HEK293 (cell line): ENCODE results near the gene EXO5.

Source experiments
- CTCF ChIA-PET: fragments of 350-600 bp; formaldehyde crosslinking; extraction: SDS; loops from one replicate; lab custom pipeline; 2021; ENCODE audit warnings: antibody characterized with exemption; lab: Yijun Ruan, JAX
- POLR2A ChIA-PET: fragments of 300-600 bp; formaldehyde crosslinking; extraction: SDS; loops from one replicate; lab custom pipeline; 2020; ENCODE audit warnings: antibody characterized with exemption, inconsistent platforms; lab: Yijun Ruan, JAX
- H3K27ac ChIP-seq: fragments of 200-500 bp; sonication (Bioruptor generic); 2 replicates; pipeline ENCODE4 v1.5.1; 2014; ENCODE audit warnings: low read depth, low read length, control low read depth, inconsistent platforms; ENCODE audit errors: extremely low read depth
- H3K36me3 ChIP-seq, 2 experiments: fragments of 200-500 bp in 1 of 2; sonication (Bioruptor generic) in 1 of 2; 1 replicate in 1 of 2; 2 replicates in 1 of 2; pipeline ENCODE4 v1.5.1; 2014 to 2017; ENCODE audit warnings: inconsistent platforms in 2 of 2, low read length in 2 of 2; ENCODE audit not compliant: control insufficient read depth in 2 of 2, insufficient read depth in 1 of 2
- H3K4me1 ChIP-seq: fragments of 200-500 bp; sonication (Bioruptor generic); 2 replicates; pipeline ENCODE4 v1.5.1; 2014; ENCODE audit warnings: mild to moderate bottlenecking, low read length, inconsistent platforms; ENCODE audit not compliant: control insufficient read depth, insufficient read depth
- H3K4me3 ChIP-seq: 2 replicates; pipeline ENCODE4 v1.5.1; 2011; ENCODE audit warnings: low read depth, mild to moderate bottlenecking, control low read depth, low read length, moderate library complexity
- H3K9me3 ChIP-seq: fragments of 200-500 bp; sonication (Bioruptor generic); 2 replicates; pipeline ENCODE4 v1.5.1; 2014; ENCODE audit warnings: low read depth, low read length, inconsistent platforms; ENCODE audit not compliant: control insufficient read depth, insufficient read depth
- BCL6B ChIP-seq: fragments of 450-650 bp; formaldehyde crosslinking; IDR thresholded peaks from 2 replicates; pipeline ENCODE4 v1.5.1; 2017; ENCODE audit warnings: missing biosample characterization, missing genetic modification characterization
- IKZF3 ChIP-seq: fragments of 450-650 bp; IDR thresholded peaks from 2 replicates; pipeline ENCODE4 v1.5.0; 2018; ENCODE audit warnings: missing biosample characterization, mild to moderate bottlenecking, missing genetic modification characterization, moderate library complexity
- PRDM4 ChIP-seq: fragments of 450-650 bp; formaldehyde crosslinking; IDR thresholded peaks from 2 replicates; pipeline ENCODE4 v1.5.1; 2017; ENCODE audit warnings: missing biosample characterization, missing genetic modification characterization
- SALL2 ChIP-seq: fragments of 450-650 bp; formaldehyde crosslinking; IDR thresholded peaks from 2 replicates; pipeline ENCODE4 v1.5.0; 2017; ENCODE audit warnings: missing biosample characterization, mild to moderate bottlenecking, missing genetic modification characterization, borderline replicate concordance
- SETDB1 ChIP-seq: IDR thresholded peaks from one replicate; pipeline ENCODE4 v1.6.1; 2017; ENCODE audit warnings: mild to moderate bottlenecking, low read length, moderate library complexity, mixed read lengths; ENCODE audit not compliant: insufficient read length
- ZBTB1 ChIP-seq: fragments of 450-650 bp; formaldehyde crosslinking; IDR thresholded peaks from 2 replicates; pipeline ENCODE4 v1.5.1; 2016; ENCODE audit warnings: missing biosample characterization, missing genetic modification characterization
- ZBTB20 ChIP-seq: fragments of 450-650 bp; formaldehyde crosslinking; IDR thresholded peaks from 2 replicates; pipeline ENCODE4 v1.5.1; 2016; ENCODE audit warnings: missing biosample characterization, missing genetic modification characterization
- ZBTB48 ChIP-seq: fragments of 450-650 bp; formaldehyde crosslinking; IDR thresholded peaks from 2 replicates; pipeline ENCODE4 v1.5.1; 2016; ENCODE audit warnings: missing biosample characterization, missing genetic modification characterization
- ZNF133 ChIP-seq: fragments of 450-650 bp; formaldehyde crosslinking; IDR thresholded peaks from 2 replicates; pipeline ENCODE4 v1.5.1; 2016; ENCODE audit warnings: missing biosample characterization, missing genetic modification characterization
- ZNF266 ChIP-seq: fragments of 450-650 bp; formaldehyde crosslinking; IDR thresholded peaks from 2 replicates; pipeline ENCODE4 v1.5.1; 2016; ENCODE audit warnings: missing biosample characterization, missing genetic modification characterization, low read depth
- ZNF510 ChIP-seq: fragments of 450-650 bp; formaldehyde crosslinking; IDR thresholded peaks from 2 replicates; pipeline ENCODE4 v1.5.1; 2018; ENCODE audit warnings: mild to moderate bottlenecking, missing genetic modification characterization, missing biosample characterization; ENCODE audit not compliant: insufficient replicate concordance
- ZNF521 ChIP-seq: fragments of 450-650 bp; formaldehyde crosslinking; IDR thresholded peaks from 2 replicates; pipeline ENCODE4 v1.5.1; 2017; ENCODE audit warnings: missing biosample characterization, mild to moderate bottlenecking, missing genetic modification characterization
- ZNF664 ChIP-seq: fragments of 450-650 bp; formaldehyde crosslinking; IDR thresholded peaks from 2 replicates; pipeline ENCODE4 v1.5.1; 2016; ENCODE audit warnings: missing biosample characterization, missing genetic modification characterization
- ZNF677 ChIP-seq: fragments of 450-650 bp; IDR thresholded peaks from 2 replicates; pipeline ENCODE4 v1.5.0; 2018; ENCODE audit warnings: missing biosample characterization, mild to moderate bottlenecking, missing genetic modification characterization, moderate library complexity
- ZNF701 ChIP-seq: fragments of 450-650 bp; formaldehyde crosslinking; IDR thresholded peaks from 2 replicates; pipeline ENCODE4 v1.5.1; 2016; ENCODE audit warnings: missing biosample characterization, missing genetic modification characterization
- ZNF837 ChIP-seq: fragments of 450-650 bp; formaldehyde crosslinking; IDR thresholded peaks from 2 replicates; pipeline ENCODE4 v1.5.1; 2016; ENCODE audit warnings: missing biosample characterization, missing genetic modification characterization
- ZXDB ChIP-seq: fragments of 450-650 bp; formaldehyde crosslinking; IDR thresholded peaks from 2 replicates; pipeline ENCODE4 v1.5.1; 2016; ENCODE audit warnings: missing biosample characterization, missing genetic modification characterization
- TF ChIP-seq, protein P1 (sequence below): fragments of 450-650 bp; formaldehyde crosslinking; IDR thresholded peaks from 2 replicates; pipeline ENCODE4 v1.5.1; 2016; ENCODE audit warnings: missing biosample characterization, missing genetic modification characterization
- TF ChIP-seq, protein P2 (sequence below): fragments of 450-650 bp; formaldehyde crosslinking; IDR thresholded peaks from 2 replicates; pipeline ENCODE4 v1.5.1; 2016; ENCODE audit warnings: missing biosample characterization, missing genetic modification characterization
- TF ChIP-seq, protein P3 (sequence below): fragments of 450-650 bp; formaldehyde crosslinking; IDR thresholded peaks from 2 replicates; pipeline ENCODE4 v1.5.1; 2016; ENCODE audit warnings: missing biosample characterization, missing genetic modification characterization
- TF ChIP-seq, protein P4 (sequence below): fragments of 450-650 bp; formaldehyde crosslinking; conservative IDR thresholded peaks from 2 replicates; pipeline ENCODE4 v1.5.1; 2016; ENCODE audit warnings: low read depth, missing biosample characterization, missing genetic modification characterization

EXO5 gene

DNA sequence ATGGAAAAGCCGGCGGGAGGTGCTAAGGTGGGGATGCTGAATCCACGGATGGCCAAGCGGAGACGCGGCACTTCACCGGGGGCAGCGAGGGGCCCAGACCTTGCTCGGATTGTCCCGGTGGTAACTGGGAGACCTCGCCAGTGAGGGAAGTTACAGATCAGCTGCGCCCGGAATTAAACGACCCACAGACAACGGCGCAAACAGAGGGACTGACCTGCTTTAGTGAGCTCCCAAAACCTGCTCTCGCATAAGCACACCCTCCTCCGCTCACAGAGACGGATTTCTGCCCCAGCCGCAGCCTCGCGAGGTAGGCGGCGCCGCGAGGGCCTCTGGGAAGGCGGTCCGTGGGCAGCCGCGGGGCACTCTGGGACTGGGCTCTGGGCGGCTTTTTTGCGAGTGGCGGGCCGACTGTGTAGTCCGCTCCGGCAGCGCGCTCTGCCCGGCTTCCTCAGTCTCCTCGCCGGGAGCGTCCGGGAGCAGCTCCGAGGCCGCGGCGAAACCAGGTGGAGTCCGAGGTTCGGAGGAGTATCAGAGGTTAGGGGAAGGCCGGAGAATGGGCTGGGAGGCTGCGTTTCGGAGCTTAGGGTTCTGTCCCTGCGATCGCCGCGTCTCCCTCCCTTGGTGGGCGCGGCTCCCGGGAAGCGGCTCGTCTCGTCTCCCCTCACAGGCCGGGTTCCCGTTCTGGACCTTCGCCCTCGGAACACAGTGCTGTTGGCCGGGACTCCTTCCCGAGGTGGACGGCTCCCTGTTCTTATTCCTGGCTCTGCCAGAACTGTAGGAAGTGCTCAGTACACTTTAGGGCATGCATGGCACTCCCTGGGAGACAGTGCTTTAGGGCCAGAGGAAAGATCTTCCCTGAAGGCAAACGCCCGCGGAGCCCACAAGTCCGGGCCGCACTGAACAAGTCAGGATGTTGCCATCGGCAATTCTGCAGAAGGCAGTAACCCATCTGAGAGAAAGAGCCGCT is at the start of gene EXO5 (continued):
- peak; percentile 63; the same call in 1 of the 2 replicates for TF ChIP-seq ZBTB20 (tag by site-specific recombination)
- peak; percentile 92 for TF ChIP-seq SETDB1
- no peak for TF ChIP-seq ZNF664 (tag by site-specific recombination)
- no peak for TF ChIP-seq SALL2
- 0 out of 2 replicates have a peak, but pooled peaks have one; percentile 19 for TF ChIP-seq PRDM4 (tag by site-specific recombination)
- no peak for TF ChIP-seq IKZF3 (tag by site-specific recombination)
- TF ChIP-seq ZNF837 (tag by site-specific recombination) = no peak
- TF ChIP-seq ZNF521 (tag by site-specific recombination) = no peak
- TF ChIP-seq ZXDB (tag by site-specific recombination) = peak; percentile 81
- no peak for TF ChIP-seq BCL6B (tag by site-specific recombination)
- TF ChIP-seq ZNF701 (tag by site-specific recombination) = no peak
- TF ChIP-seq ZNF677 (tag by site-specific recombination) = no peak
- peak; percentile 97 for TF ChIP-seq ZBTB48 (tag by site-specific recombination)
- TF ChIP-seq, protein P1, sequence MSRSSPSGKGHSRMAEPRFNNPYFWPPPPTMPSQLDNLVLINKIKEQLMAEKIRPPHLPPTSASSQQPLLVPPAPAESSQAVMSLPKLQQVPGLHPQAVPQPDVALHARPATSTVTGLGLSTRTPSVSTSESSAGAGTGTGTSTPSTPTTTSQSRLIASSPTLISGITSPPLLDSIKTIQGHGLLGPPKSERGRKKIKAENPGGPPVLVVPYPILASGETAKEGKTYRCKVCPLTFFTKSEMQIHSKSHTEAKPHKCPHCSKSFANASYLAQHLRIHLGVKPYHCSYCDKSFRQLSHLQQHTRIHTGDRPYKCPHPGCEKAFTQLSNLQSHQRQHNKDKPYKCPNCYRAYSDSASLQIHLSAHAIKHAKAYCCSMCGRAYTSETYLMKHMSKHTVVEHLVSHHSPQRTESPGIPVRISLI (tag by site-specific recombination) = peak; percentile 83

DNA sequence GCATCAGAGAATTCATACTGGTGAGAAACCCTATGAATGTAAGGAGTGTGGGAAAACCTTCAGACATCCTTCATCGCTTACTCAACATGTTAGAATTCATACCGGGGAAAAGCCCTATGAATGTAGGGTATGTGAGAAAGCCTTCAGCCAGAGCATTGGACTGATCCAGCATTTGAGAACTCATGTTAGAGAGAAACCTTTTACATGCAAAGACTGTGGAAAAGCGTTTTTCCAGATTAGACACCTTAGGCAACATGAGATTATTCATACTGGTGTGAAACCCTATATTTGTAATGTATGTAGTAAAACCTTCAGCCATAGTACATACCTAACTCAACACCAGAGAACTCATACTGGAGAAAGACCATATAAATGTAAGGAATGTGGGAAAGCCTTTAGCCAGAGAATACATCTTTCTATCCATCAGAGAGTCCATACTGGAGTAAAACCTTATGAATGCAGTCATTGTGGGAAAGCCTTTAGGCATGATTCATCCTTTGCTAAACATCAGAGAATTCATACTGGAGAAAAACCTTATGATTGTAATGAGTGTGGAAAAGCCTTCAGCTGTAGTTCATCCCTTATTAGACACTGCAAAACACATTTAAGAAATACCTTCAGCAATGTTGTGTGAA is 45.5 kb upstream of the EXO5 start:
- ChIA-PET CTCF (no interaction called here), POLR2A (no interaction called here)
- Histone ChIP-seq H3K36me3 (peaks cover 0 to 31% of the 10 kb centered on the region in 2 experiments; a peak in 1 of 3 replicates), H3K4me3 (no peak overlapping the region), H3K9me3 (no peaks in the 10 kb centered on the region; the same call in 1 of the 2 replicates), H3K4me1 (no peaks in the 10 kb centered on the region), H3K27ac (no peak overlapping the region)
- no peak for TF ChIP-seq ZBTB1 (tag by site-specific recombination)
- no peak for TF ChIP-seq ZNF133 (tag by site-specific recombination)
- TF ChIP-seq, protein P2, sequence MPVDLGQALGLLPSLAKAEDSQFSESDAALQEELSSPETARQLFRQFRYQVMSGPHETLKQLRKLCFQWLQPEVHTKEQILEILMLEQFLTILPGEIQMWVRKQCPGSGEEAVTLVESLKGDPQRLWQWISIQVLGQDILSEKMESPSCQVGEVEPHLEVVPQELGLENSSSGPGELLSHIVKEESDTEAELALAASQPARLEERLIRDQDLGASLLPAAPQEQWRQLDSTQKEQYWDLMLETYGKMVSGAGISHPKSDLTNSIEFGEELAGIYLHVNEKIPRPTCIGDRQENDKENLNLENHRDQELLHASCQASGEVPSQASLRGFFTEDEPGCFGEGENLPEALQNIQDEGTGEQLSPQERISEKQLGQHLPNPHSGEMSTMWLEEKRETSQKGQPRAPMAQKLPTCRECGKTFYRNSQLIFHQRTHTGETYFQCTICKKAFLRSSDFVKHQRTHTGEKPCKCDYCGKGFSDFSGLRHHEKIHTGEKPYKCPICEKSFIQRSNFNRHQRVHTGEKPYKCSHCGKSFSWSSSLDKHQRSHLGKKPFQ (tag by site-specific recombination) = no peak
- TF ChIP-seq, protein P3, sequence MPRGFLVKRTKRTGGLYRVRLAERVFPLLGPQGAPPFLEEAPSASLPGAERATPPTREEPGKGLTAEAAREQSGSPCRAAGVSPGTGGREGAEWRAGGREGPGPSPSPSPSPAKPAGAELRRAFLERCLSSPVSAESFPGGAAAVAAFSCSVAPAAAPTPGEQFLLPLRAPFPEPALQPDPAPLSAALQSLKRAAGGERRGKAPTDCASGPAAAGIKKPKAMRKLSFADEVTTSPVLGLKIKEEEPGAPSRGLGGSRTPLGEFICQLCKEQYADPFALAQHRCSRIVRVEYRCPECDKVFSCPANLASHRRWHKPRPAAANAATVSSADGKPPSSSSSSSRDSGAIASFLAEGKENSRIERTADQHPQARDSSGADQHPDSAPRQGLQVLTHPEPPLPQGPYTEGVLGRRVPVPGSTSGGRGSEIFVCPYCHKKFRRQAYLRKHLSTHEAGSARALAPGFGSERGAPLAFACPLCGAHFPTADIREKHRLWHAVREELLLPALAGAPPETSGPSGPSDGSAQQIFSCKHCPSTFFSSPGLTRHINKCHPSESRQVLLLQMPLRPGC (tag by site-specific recombination) = no peak
- TF ChIP-seq ZNF510 = no peak
- no peak for TF ChIP-seq ZNF266 (tag by site-specific recombination)
- TF ChIP-seq, protein P4, sequence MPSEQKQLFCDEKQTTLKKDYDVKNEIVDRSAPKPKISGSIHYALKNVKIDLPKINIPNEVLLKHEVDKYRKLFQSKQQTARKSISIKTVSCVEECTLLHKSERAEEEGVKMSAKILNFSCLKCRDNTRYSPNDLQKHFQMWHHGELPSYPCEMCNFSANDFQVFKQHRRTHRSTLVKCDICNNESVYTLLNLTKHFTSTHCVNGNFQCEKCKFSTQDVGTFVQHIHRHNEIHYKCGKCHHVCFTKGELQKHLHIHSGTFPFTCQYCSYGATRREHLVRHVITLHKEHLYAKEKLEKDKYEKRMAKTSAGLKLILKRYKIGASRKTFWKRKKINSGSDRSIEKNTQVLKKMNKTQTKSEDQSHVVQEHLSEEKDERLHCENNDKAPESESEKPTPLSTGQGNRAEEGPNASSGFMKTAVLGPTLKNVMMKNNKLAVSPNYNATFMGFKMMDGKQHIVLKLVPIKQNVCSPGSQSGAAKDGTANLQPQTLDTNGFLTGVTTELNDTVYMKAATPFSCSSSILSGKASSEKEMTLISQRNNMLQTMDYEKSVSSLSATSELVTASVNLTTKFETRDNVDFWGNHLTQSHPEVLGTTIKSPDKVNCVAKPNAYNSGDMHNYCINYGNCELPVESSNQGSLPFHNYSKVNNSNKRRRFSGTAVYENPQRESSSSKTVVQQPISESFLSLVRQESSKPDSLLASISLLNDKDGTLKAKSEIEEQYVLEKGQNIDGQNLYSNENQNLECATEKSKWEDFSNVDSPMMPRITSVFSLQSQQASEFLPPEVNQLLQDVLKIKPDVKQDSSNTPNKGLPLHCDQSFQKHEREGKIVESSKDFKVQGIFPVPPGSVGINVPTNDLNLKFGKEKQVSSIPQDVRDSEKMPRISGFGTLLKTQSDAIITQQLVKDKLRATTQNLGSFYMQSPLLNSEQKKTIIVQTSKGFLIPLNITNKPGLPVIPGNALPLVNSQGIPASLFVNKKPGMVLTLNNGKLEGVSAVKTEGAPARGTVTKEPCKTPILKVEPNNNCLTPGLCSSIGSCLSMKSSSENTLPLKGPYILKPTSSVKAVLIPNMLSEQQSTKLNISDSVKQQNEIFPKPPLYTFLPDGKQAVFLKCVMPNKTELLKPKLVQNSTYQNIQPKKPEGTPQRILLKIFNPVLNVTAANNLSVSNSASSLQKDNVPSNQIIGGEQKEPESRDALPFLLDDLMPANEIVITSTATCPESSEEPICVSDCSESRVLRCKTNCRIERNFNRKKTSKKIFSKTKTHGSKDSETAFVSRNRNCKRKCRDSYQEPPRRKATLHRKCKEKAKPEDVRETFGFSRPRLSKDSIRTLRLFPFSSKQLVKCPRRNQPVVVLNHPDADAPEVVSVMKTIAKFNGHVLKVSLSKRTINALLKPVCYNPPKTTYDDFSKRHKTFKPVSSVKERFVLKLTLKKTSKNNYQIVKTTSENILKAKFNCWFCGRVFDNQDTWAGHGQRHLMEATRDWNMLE (tag by site-specific recombination) = 0 out of 2 replicates have a peak, but pooled peaks have one; percentile 51
